OCI-LY7 (cell line): Measurements from ENCODE around the gene GGCT. TPM values are rescaled to one million over a fixed set of nuclear protein-coding genes. Genes with fewer than 3 reads are reported as not detected.

Source experiments
- BruUV-seq: library from RNA; stranded (reverse); fragments of 400-500 nt; replicated peaks from 2 replicates; lab custom pipeline; 2021; lab: Mats Ljungman, UMichigan
- CTCF ChIA-PET: fragments of 300-600 bp; sonication (Branson Sonifier 250); formaldehyde crosslinking; loops from one replicate; lab custom pipeline; 2022; ENCODE audit warnings: antibody characterized with exemption; ENCODE audit not compliant: unreplicated experiment; lab: Charles Lee
- POLR2A ChIA-PET: fragments of 300-600 bp; sonication (Branson Sonifier 250); formaldehyde crosslinking; loops from one replicate; lab custom pipeline; 2022; ENCODE audit warnings: antibody characterized with exemption; lab: Charles Lee
- DNase-seq: peaks from one replicate; pipeline ENCODE4 v3.0.0-alpha.2; 2015; ENCODE audit warnings: low spot score
- H2AFZ ChIP-seq: fragments of 200-600 bp; sonication (generic), shearing (Covaris generic); 2 replicates; pipeline ENCODE4 v1.6.1; 2014; ENCODE audit warnings: mild to moderate bottlenecking, antibody characterized with exemption, low read length, moderate library complexity
- H3K27ac ChIP-seq: fragments of 200-600 bp; sonication (generic); 2 replicates; pipeline ENCODE4 v1.5.1; 2014; ENCODE audit warnings: mixed run types, low read depth, mild to moderate bottlenecking, moderate library complexity, low read length, inconsistent platforms; ENCODE audit not compliant: poor library complexity, severe bottlenecking
- H3K36me3 ChIP-seq: fragments of 200-600 bp; sonication (generic); 2 replicates; pipeline ENCODE4 v1.6.1; 2014; ENCODE audit warnings: mild to moderate bottlenecking, antibody characterized with exemption, low read length, moderate library complexity, mixed read lengths; ENCODE audit not compliant: insufficient read depth
- H3K4me1 ChIP-seq: fragments of 200-600 bp; sonication (generic); 2 replicates; pipeline ENCODE4 v1.5.1; 2014; ENCODE audit warnings: mild to moderate bottlenecking, low read length; ENCODE audit not compliant: insufficient read depth, poor library complexity, severe bottlenecking
- H3K4me2 ChIP-seq: fragments of 200-600 bp; sonication (generic); 2 replicates; pipeline ENCODE4 v1.6.1; 2014; ENCODE audit warnings: mild to moderate bottlenecking, low read length
- H3K4me3 ChIP-seq: fragments of 200-600 bp; sonication (generic); 2 replicates; pipeline ENCODE4 v1.5.1; 2014; ENCODE audit warnings: mild to moderate bottlenecking, low read depth, low read length; ENCODE audit not compliant: poor library complexity, severe bottlenecking
- H3K79me2 ChIP-seq: fragments of 200-600 bp; sonication (generic); 2 replicates; pipeline ENCODE4 v1.6.1; 2016; ENCODE audit warnings: low read depth, mild to moderate bottlenecking, low read length, moderate library complexity, mixed read lengths; ENCODE audit not compliant: insufficient read depth
- H3K9me2 ChIP-seq: fragments of 200-600 bp; sonication (generic); 2 replicates; pipeline ENCODE4 v1.6.1; 2016; ENCODE audit warnings: mild to moderate bottlenecking, low read length, mixed read lengths; ENCODE audit not compliant: insufficient read depth
- H3K9me3 ChIP-seq: fragments of 200-600 bp; sonication (generic); 2 replicates; pipeline ENCODE4 v1.6.1; 2014; ENCODE audit warnings: mild to moderate bottlenecking, mixed run types, low read length, mixed read lengths
- H4K20me1 ChIP-seq: fragments of 200-600 bp; sonication (generic); 2 replicates; pipeline ENCODE4 v1.6.1; 2014; ENCODE audit warnings: mild to moderate bottlenecking, antibody characterized with exemption, low read length, moderate library complexity, mixed read lengths; ENCODE audit not compliant: insufficient read depth
- CTCF ChIP-seq: fragments of 200-600 bp; sonication (generic); conservative IDR thresholded peaks from 2 replicates; pipeline ENCODE4 v1.5.1; 2014; ENCODE audit warnings: mild to moderate bottlenecking, antibody characterized with exemption, low read length, moderate library complexity, mixed read lengths
- EZH2phosphoT487 ChIP-seq: fragments of 200-600 bp; sonication (generic); IDR thresholded peaks from 2 replicates; pipeline ENCODE4 v1.6.1; 2018; ENCODE audit warnings: low read depth, borderline replicate concordance, mild to moderate bottlenecking, mixed run types, antibody characterized with exemption, low read length, moderate library complexity, mixed read lengths
- intact Hi-C: fragments of 100-400 bp; cut with micrococcal nuclease; formaldehyde crosslinking; loops from one replicate; pipeline ENCODE4 v1.10.0; 2022; ENCODE audit not compliant: unreplicated experiment
- total RNA-seq, 2 experiments: library from RNA; depleted of rRNA in 1 of 2; stranded (reverse); fragments of >200 nt in 1 of 2; shearing (Covaris generic) in 1 of 2; gene quantifications; 2 replicates each; pipeline ENCODE4 v1.2.3, GENCODE V29; 2014 to 2022

Gene GGCT
- total RNA-seq, 2 experiments from 2014 or later: 70.3 to 81.3 TPM

- intact Hi-C loops: loop anchor here (5.0 kb wide), 1 partner anchor 34 kb away; no protein-coding TSS in a partner anchor
- Histone ChIP-seq H3K36me3 (no peaks in the 10 kb centered on the region), H2AFZ (no peak overlapping the region), H3K4me1 (no peaks in the 10 kb centered on the region), H3K9me2 (no peaks in the 10 kb centered on the region), H3K4me3 (no peak overlapping the region), H3K27ac (no peak overlapping the region), H4K20me1 (no peaks in the 10 kb centered on the region), H3K9me3 (no peaks in the 10 kb centered on the region), H3K79me2 (no peaks in the 10 kb centered on the region), H3K4me2 (no peak overlapping the region)
- POLR2A ChIA-PET: no interaction called here
- no TSS peak for BruUV-seq
- TF ChIP-seq EZH2phosphoT487 (no peak), CTCF (no peak)
- DNase-seq: no peak
- CTCF ChIA-PET: no interaction called here
These were observed 9.1 kb upstream of the GGCT start for GRCh38 chr7:30513762-30514161.

- intact Hi-C loops: loop anchor here (2.0 to 5.0 kb wide), 3 partner anchors 35 to 347 kb away; no protein-coding TSS in a partner anchor
- no TSS peak for BruUV-seq
- TF ChIP-seq CTCF (peak; percentile 37; the same call in 1 of the 2 replicates), EZH2phosphoT487 (no peak)
- no peaks in the 10 kb centered on the region for H3K36me3 ChIP-seq
- POLR2A ChIA-PET: no interaction called here
- peak; percentile 50 for DNase-seq
- no peaks in the 10 kb centered on the region for H3K79me2 ChIP-seq
- H3K27ac ChIP-seq: no peak overlapping the region
- H3K9me3 ChIP-seq: peaks cover 11% of the 10 kb centered on the region; the same call in 1 of the 2 replicates
- no peaks in the 10 kb centered on the region for H4K20me1 ChIP-seq
- CTCF ChIA-PET: interaction anchor here (1.1 to 2.0 kb wide), 2 partner anchors 45 to 52 kb away, joined by 3 to 7 read pairs; no protein-coding TSS in a partner anchor
- H3K4me1 ChIP-seq: no peaks in the 10 kb centered on the region
- H3K9me2 ChIP-seq: no peaks in the 10 kb centered on the region
- no peak overlapping the region for H3K4me2 ChIP-seq
- H2AFZ ChIP-seq: no peak overlapping the region
- H3K4me3 ChIP-seq: no peak overlapping the region
These were observed 7.5 kb upstream of the GGCT start for GRCh38 chr7:30511973-30512662.

- Histone ChIP-seq H2AFZ (no peak overlapping the region), H3K27ac (no peak overlapping the region), H3K36me3 (no peaks in the 10 kb centered on the region), H4K20me1 (no peaks in the 10 kb centered on the region), H3K4me3 (no peak overlapping the region), H3K9me3 (peaks cover 11% of the 10 kb centered on the region; the same call in 1 of the 2 replicates), H3K9me2 (no peaks in the 10 kb centered on the region), H3K79me2 (no peaks in the 10 kb centered on the region), H3K4me2 (no peak overlapping the region), H3K4me1 (no peaks in the 10 kb centered on the region)
- DNase-seq: no peak
- CTCF ChIA-PET: interaction anchor here (1.1 to 2.0 kb wide), 3 partner anchors 35 to 53 kb away, joined by 3 to 7 read pairs (median 4); no protein-coding TSS in a partner anchor
- no TSS peak for BruUV-seq
- no peak for TF ChIP-seq EZH2phosphoT487
- POLR2A ChIA-PET: interaction anchor here (1.3 kb wide), 1 partner anchor 53 kb away, joined by 4 read pairs; no protein-coding TSS in a partner anchor
- intact Hi-C loops: loop anchor here (2.0 to 5.0 kb wide), 3 partner anchors 36 to 347 kb away; no protein-coding TSS in a partner anchor
These were observed 6.9 kb upstream of the GGCT start for GRCh38 chr7:30511494-30511893.
